Transverse colon (tissue), 4 donors: ENCODE results near the gene MEP1A.

Experiments
- EP300 ChIP-seq: sonication (generic); formaldehyde crosslinking; IDR thresholded peaks from one replicate; pipeline ENCODE4 v1.6.1; 2017; ENCODE audit warnings: antibody characterized with exemption, low read depth
- POLR2A ChIP-seq: fragments of 450-650 bp; IDR thresholded peaks from one replicate; pipeline ENCODE4 v1.6.1; 2016; ENCODE audit warnings: antibody characterized with exemption, mild to moderate bottlenecking, moderate library complexity
- POLR2AphosphoS5 ChIP-seq, 3 donors: sonication (generic); formaldehyde crosslinking; IDR thresholded peaks; one replicate each; pipeline ENCODE4 v1.6.1; 2016; ENCODE audit warnings: antibody characterized with exemption in 3 of 3
- TF ChIP-seq, protein P1 (sequence below), 5 experiments: fragments of 200-600 bp in 3 of 5; fragments of 450-650 bp in 2 of 5; sonication (generic) in 3 of 5; IDR thresholded peaks; 1 replicate in 2 of 5; 2 replicates in 3 of 5; pipeline ENCODE4 v1.5.1; 2016 to 2017; ENCODE audit warnings: antibody characterized with exemption in 5 of 5, inconsistent platforms in 3 of 5, mild to moderate bottlenecking in 2 of 5, moderate library complexity in 1 of 5

DNA sequence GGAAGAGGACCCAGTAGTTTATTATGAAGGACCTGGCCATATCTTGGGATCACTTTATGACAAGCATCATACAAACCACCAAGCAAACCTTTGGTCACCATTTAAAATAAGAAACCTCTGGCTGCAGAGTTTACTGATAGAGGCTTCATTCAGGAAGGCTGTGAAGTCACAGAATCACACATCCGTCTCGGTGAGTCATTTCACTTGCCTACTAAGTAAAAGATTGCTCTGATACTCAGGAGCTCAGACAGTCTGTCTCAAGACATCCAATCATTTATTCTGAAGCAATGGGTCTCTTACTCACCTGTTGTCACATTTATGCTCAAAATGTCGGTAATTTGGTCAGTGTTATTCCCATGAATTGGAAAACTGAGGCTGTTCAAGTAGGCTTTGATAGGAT lies 94.8 kb downstream of the MEP1A start:
- TF ChIP-seq POLR2A (no peak), POLR2AphosphoS5 (IDR thresholded peaks at IDR 0.05) (no peak), EP300 (no peak)
- TF ChIP-seq, protein P1, sequence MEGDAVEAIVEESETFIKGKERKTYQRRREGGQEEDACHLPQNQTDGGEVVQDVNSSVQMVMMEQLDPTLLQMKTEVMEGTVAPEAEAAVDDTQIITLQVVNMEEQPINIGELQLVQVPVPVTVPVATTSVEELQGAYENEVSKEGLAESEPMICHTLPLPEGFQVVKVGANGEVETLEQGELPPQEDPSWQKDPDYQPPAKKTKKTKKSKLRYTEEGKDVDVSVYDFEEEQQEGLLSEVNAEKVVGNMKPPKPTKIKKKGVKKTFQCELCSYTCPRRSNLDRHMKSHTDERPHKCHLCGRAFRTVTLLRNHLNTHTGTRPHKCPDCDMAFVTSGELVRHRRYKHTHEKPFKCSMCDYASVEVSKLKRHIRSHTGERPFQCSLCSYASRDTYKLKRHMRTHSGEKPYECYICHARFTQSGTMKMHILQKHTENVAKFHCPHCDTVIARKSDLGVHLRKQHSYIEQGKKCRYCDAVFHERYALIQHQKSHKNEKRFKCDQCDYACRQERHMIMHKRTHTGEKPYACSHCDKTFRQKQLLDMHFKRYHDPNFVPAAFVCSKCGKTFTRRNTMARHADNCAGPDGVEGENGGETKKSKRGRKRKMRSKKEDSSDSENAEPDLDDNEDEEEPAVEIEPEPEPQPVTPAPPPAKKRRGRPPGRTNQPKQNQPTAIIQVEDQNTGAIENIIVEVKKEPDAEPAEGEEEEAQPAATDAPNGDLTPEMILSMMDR (IDR thresholded peaks at IDR 0.05): no peak
